WI38 (cell line): ENCODE results near the gene HNRNPA2B1.

Source experiments
- H3K4me3 ChIP-seq: 2 replicates; pipeline ENCODE4 v1.5.1; 2011; ENCODE audit warnings: low read depth, mild to moderate bottlenecking, control low read depth, low read length
- TF ChIP-seq, protein P1 (sequence below): IDR thresholded peaks from 2 replicates; pipeline ENCODE4 v1.5.1; 2012; ENCODE audit warnings: low read depth, mild to moderate bottlenecking, control low read depth, low read length

Gene HNRNPA2B1

DNA sequence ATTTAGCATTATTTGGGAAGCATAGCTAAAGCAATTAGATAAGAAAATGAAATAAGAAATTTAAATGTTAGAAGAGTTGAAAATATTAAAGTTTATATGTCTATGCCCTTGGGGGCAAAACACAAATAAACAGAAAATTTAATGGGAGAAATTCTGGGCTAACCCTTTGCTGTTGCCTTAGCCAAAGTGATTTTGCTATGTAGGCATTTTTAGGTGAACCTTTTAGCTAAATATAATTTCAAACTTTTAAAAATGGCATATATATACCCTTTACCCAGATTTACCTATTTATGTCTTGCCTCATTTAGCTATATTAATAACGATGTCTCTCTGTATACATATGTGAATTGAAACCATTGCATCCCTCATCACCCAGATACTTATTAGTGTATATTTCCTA lies 28.5 kb downstream of the HNRNPA2B1 start:
- H3K4me3 ChIP-seq: no peak overlapping the region

GRCh38 chr7:26171601-26172000 lies 28.9 kb downstream of the HNRNPA2B1 start:
- TF ChIP-seq, protein P1, sequence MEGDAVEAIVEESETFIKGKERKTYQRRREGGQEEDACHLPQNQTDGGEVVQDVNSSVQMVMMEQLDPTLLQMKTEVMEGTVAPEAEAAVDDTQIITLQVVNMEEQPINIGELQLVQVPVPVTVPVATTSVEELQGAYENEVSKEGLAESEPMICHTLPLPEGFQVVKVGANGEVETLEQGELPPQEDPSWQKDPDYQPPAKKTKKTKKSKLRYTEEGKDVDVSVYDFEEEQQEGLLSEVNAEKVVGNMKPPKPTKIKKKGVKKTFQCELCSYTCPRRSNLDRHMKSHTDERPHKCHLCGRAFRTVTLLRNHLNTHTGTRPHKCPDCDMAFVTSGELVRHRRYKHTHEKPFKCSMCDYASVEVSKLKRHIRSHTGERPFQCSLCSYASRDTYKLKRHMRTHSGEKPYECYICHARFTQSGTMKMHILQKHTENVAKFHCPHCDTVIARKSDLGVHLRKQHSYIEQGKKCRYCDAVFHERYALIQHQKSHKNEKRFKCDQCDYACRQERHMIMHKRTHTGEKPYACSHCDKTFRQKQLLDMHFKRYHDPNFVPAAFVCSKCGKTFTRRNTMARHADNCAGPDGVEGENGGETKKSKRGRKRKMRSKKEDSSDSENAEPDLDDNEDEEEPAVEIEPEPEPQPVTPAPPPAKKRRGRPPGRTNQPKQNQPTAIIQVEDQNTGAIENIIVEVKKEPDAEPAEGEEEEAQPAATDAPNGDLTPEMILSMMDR: no peak
- H3K4me3 ChIP-seq: no peak overlapping the region

More for the DNA sequence above, 28.5 kb downstream of the HNRNPA2B1 start:
- TF ChIP-seq, protein P1: no peak

DNA sequence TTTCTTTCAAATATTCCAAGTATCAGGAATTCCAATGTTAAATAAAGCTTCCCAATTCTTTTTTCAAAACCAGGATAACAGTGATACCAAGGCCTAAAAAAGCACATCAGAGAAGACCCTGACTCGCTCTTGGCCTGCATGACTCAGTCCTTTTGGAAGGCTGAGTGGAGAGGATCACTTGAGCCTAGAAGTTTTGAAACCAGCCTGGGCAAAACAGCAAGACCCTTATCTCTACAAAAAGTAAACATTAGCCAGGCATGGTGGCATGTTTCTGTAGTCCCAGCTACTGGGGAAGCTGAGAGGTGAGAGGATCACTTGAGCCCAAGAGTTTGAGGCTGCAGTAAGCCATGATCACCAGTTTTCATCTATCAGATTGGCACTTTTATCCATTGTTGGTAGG lies 29.9 kb downstream of the HNRNPA2B1 start:
- TF ChIP-seq, protein P1: no peak

GRCh38 chr7:26169271-26169670 lies 31.3 kb downstream of the HNRNPA2B1 start:
- H3K4me3 ChIP-seq: no peak overlapping the region
- TF ChIP-seq, protein P1: no peak

More for the DNA sequence above, 29.9 kb downstream of the HNRNPA2B1 start:
- no peak overlapping the region for H3K4me3 ChIP-seq

DNA sequence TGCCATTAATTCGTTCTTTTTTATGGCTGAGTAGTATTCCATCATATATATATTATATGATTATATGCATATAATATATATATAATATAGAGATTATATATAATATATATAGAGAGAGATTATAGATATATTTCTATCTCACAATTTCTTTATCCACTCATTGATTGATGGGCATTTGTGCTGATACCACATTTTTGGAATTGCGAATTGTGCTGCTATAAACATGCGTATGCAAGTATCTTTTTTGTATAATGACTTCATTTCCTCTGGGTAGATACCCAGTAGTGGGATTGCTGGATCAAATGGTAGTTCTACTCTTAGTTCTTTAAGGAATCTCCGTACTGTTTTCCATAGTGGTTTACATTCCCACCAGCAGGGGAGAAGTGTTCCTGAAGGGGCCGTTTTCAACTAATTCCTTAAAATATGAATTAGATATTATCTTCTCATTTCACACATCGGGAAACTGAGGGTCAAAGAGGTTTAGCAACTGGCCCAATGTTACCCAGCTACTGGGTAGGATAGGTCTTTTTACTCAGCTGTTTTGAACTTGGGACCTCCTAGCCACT lies 32.0 kb downstream of the HNRNPA2B1 start:
- no peak overlapping the region for H3K4me3 ChIP-seq
- TF ChIP-seq, protein P1: no peak

- TF ChIP-seq, protein P1: no peak
- no peak overlapping the region for H3K4me3 ChIP-seq
Measured at GRCh38 chr7:26167303-26167934, 33.1 kb downstream of the HNRNPA2B1 start.

GRCh38 chr7:26166684-26167266 lies 33.8 kb downstream of the HNRNPA2B1 start:
- H3K4me3 ChIP-seq: no peak overlapping the region
- TF ChIP-seq, protein P1: no peak
